Measurements from ENCODE around the gene F13B. TPM values are rescaled to one million over a fixed set of nuclear protein-coding genes. Genes with fewer than 3 reads are reported as not detected.

The F13B gene
- polyA plus RNA-seq, 4 donors: 1.2 TPM; not detected in 3

Other genes with a start within 250 kb of the F13B start
- 1 to 10 TPM in 1 of 4 donors, under 1 TPM in 2, not detected in 1; 0.37 to 4.3 (median 0.57) TPM for gene CFHR1, start 247.5 kb downstream of the F13B start, polyA plus RNA-seq (ENCODE audit: insufficient read length in 4 of 4)
- not detected for gene CFHR4, start 179.2 kb downstream of the F13B start, polyA plus RNA-seq (ENCODE audit: insufficient read length in 4 of 4)
- gene CFHR2, start 123.5 kb downstream of the F13B start, polyA plus RNA-seq (ENCODE audit: insufficient read length in 4 of 4): under 1 TPM in 2 of 4 donors, not detected in 2; 0.19 to 0.81 TPM
- gene CFHR5, start 89.7 kb downstream of the F13B start, polyA plus RNA-seq (ENCODE audit: insufficient read length in 4 of 4): not detected
- gene ASPM, start 79.4 kb upstream of the F13B start, polyA plus RNA-seq (ENCODE audit: insufficient read length in 4 of 4): 10 to 100 TPM; 20.2 to 24.4 (median 21.0) TPM
- 10 to 100 TPM; 15.7 to 21.3 (median 19.6) TPM for gene ZBTB41, start 134.0 kb upstream of the F13B start, polyA plus RNA-seq (ENCODE audit: insufficient read length in 4 of 4)
- gene CRB1, start 201.0 kb upstream of the F13B start, polyA plus RNA-seq (ENCODE audit: insufficient read length in 4 of 4): 1 to 10 TPM; 2.3 to 3.7 (median 2.8) TPM